ENCODE data around the gene CLIC3. TPM values are rescaled to one million over a fixed set of nuclear protein-coding genes. Genes with fewer than 3 reads are reported as not detected.

Gene CLIC3
- total RNA-seq, 1 donor from 2014 or later = 49.3 TPM

GRCh38 chr9:137026384-137026783 is 30.0 kb upstream of the CLIC3 start:
- Histone ChIP-seq H3K36me3 (no peaks in the 10 kb centered on the region), H3K27me3 (ENCODE audit: low read depth) (no peaks in the 10 kb centered on the region), H3K4me1 (peaks cover 50% of the 10 kb centered on the region), H3K27ac (no peak overlapping the region), H3K4me3 (no peak overlapping the region), H3K9me3 (no peaks in the 10 kb centered on the region)
- ATAC-seq (no peak), DNase-seq (no peak)
- TF ChIP-seq, protein P1, sequence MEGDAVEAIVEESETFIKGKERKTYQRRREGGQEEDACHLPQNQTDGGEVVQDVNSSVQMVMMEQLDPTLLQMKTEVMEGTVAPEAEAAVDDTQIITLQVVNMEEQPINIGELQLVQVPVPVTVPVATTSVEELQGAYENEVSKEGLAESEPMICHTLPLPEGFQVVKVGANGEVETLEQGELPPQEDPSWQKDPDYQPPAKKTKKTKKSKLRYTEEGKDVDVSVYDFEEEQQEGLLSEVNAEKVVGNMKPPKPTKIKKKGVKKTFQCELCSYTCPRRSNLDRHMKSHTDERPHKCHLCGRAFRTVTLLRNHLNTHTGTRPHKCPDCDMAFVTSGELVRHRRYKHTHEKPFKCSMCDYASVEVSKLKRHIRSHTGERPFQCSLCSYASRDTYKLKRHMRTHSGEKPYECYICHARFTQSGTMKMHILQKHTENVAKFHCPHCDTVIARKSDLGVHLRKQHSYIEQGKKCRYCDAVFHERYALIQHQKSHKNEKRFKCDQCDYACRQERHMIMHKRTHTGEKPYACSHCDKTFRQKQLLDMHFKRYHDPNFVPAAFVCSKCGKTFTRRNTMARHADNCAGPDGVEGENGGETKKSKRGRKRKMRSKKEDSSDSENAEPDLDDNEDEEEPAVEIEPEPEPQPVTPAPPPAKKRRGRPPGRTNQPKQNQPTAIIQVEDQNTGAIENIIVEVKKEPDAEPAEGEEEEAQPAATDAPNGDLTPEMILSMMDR (IDR thresholded peaks at IDR 0.05) = no peak
- intact Hi-C loops (cut with DNase I) = no loop called here

DNA sequence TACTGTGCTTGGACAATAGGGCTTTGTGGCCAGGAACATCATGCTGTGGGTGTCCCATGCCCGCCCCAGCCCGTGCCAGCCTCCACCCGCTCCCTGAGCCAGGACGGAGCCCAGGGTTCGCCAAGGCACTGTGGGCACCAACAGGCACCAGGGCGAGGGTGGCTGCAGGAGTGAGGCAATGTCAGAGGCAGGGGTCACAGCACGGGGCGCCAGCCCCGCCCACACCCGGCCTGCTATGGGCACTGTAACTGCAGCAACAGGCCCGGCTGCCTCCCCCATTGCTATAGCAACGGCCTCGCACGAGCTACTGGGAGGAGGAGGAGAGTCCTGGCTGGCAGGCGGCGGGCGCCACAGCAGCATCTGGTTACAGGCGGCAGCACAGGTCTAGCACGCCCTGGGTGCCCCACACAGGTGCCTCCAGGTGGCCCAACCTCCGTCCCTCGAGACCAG is 29.2 kb upstream of the CLIC3 start:
- TF ChIP-seq, protein P1 (IDR thresholded peaks at IDR 0.05) = no peak
- Histone ChIP-seq H3K4me3 (no peak overlapping the region), H3K27ac (no peak overlapping the region), H3K36me3 (peaks cover 3% of the 10 kb centered on the region), H3K4me1 (peaks cover 42% of the 10 kb centered on the region), H3K9me3 (no peaks in the 10 kb centered on the region), H3K27me3 (ENCODE audit: low read depth) (no peaks in the 10 kb centered on the region)
- DNase-seq (no peak), ATAC-seq (no peak)
- intact Hi-C loops (cut with DNase I) = no loop called here

DNA sequence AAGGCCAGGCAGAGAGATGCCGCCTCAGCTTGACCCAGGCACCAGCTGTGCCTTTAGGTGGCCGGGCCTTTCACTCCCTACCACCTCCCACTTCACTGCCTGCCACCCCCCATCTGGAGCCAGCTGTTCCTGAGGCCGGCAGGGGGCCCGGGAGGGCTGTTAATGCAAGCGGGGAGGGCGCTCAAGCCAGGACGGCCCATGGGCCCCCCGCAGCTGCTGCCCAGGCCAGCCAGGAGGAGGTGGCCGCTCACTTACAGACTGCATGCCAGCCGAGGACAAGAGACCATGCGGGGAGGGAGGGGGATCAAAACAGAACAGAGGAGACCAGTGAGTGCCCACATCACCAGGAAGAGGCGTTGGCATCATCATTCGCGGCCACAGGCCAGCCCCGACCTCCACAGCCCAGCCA is 27.2 kb upstream of the CLIC3 start:
- Histone ChIP-seq H3K27me3 (ENCODE audit: low read depth) (no peaks in the 10 kb centered on the region), H3K9me3 (no peaks in the 10 kb centered on the region), H3K4me3 (no peak overlapping the region), H3K4me1 (peaks cover 22% of the 10 kb centered on the region), H3K27ac (no peak overlapping the region), H3K36me3 (peaks cover 3% of the 10 kb centered on the region)
- ATAC-seq (no peak), DNase-seq (no peak)
- TF ChIP-seq, protein P1 (IDR thresholded peaks at IDR 0.05) = no peak
- intact Hi-C loops (cut with DNase I) = no loop called here

- DNase-seq (no peak), ATAC-seq (no peak)
- Histone ChIP-seq H3K27me3 (ENCODE audit: low read depth) (no peaks in the 10 kb centered on the region), H3K27ac (no peak overlapping the region), H3K9me3 (no peaks in the 10 kb centered on the region), H3K4me1 (peaks cover 19% of the 10 kb centered on the region), H3K4me3 (no peak overlapping the region), H3K36me3 (peaks cover 3% of the 10 kb centered on the region)
- intact Hi-C loops (cut with DNase I) = no loop called here
- TF ChIP-seq, protein P1 (IDR thresholded peaks at IDR 0.05) = no peak
Measured at GRCh38 chr9:137023157-137023556, 26.8 kb upstream of the CLIC3 start.

GRCh38 chr9:137022662-137023008 is 26.3 kb upstream of the CLIC3 start:
- Histone ChIP-seq H3K4me1 (peaks cover 19% of the 10 kb centered on the region), H3K36me3 (peaks cover 7% of the 10 kb centered on the region), H3K27ac (no peak overlapping the region), H3K4me3 (no peak overlapping the region), H3K9me3 (no peaks in the 10 kb centered on the region), H3K27me3 (ENCODE audit: low read depth) (no peaks in the 10 kb centered on the region)
- TF ChIP-seq, protein P1 (IDR thresholded peaks at IDR 0.05) = no peak
- DNase-seq (no peak), ATAC-seq (no peak)
- intact Hi-C loops (cut with DNase I) = no loop called here

All from lower lobe of right lung (tissue), 2 donors.